Neural crest cell (in vitro differentiated cells): Measurements from ENCODE around the gene SUSD4. TPM values are rescaled to one million over a fixed set of nuclear protein-coding genes. Genes with fewer than 3 reads are reported as not detected.
A peak's percentile ranks its signal among the peaks of the same experiment; 100 is the strongest.

Experiments used
- DNase-seq: peaks from one replicate; pipeline ENCODE4 v3.0.0; 2021; ENCODE audit warnings: low read depth, mixed read lengths, low spot score
- H3K27ac Mint-ChIP-seq: one replicate; pipeline ENCODE4 v1.8.0; 2021; ENCODE audit warnings: mild to moderate bottlenecking, mixed read lengths; ENCODE audit not compliant: unreplicated experiment
- H3K27me3 Mint-ChIP-seq: 2 replicates; pipeline ENCODE4 v1.8.0; 2021; ENCODE audit warnings: low read depth, mild to moderate bottlenecking, mixed read lengths
- H3K36me3 Mint-ChIP-seq: 2 replicates; pipeline ENCODE4 v1.8.0; 2021; ENCODE audit warnings: low read depth, mild to moderate bottlenecking, mixed read lengths
- H3K4me1 Mint-ChIP-seq: 2 replicates; pipeline ENCODE4 v1.8.0; 2021; ENCODE audit warnings: mixed read lengths
- H3K4me3 Mint-ChIP-seq: one replicate; pipeline ENCODE4 v1.8.0; 2021; ENCODE audit warnings: mild to moderate bottlenecking, mixed read lengths
- H3K9me3 Mint-ChIP-seq: 2 replicates; pipeline ENCODE4 v1.8.0; 2021; ENCODE audit warnings: mixed read lengths
- CTCF ChIP-seq: fragments of 200-600 bp; sonication (generic); conservative IDR thresholded peaks from 2 replicates; pipeline ENCODE4 v1.5.0; 2021; ENCODE audit warnings: antibody characterized with exemption, mild to moderate bottlenecking
- total RNA-seq: library from RNA; stranded (reverse); gene quantifications from 2 replicates; pipeline ENCODE4 v1.2.1, GENCODE V29; 2021

SUSD4 gene
- total RNA-seq, 1 donor from 2014 or later, result 0.56 TPM

DNA sequence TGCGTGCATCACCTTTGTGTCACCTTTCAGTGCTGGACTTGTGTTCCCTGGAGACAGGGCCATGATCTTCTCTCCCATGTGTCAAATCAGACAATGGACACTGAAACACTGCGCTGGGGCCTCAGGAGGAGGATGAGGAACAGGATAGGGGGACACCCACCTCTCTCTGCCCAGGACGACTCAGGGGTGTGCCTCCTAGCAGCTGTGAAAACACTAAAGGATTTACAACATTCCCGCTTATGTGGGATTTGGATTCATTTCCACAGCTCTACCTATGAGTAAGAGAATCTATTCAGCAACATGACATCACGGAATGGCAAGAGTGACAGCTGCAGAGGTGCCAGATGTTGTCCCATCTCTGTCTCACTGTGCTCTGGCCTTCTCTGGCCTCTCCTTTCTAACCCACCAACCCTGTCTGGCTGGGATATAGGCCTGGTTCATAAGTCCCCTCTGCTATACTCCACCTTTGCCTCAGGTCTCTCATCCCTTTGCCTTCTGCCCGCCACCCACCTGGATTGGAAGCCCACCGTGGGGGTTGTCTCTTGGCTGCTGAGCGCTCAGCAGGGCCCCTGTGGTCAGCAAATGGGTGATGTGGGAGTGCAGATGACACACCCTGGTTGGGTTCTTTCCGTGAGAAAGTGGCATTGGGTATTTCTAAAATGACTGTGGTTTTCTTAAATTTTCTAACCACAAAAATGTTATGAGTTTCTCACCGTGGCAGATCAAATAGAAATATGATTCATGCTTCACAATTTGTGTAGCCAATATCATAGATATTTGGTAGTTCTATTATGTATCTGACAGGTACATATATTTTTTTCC, 173.9 kb downstream of the SUSD4 start:
- Mint-ChIP-seq H3K4me3 (no peak overlapping the region), H3K9me3 (no peaks in the 10 kb centered on the region), H3K36me3 (no peaks in the 10 kb centered on the region), H3K27ac (peak overlapping the region; percentile 72), H3K27me3 (peaks cover 32% of the 10 kb centered on the region), H3K4me1 (no peaks in the 10 kb centered on the region)
- no peak for DNase-seq
- no peak for TF ChIP-seq CTCF

DNA sequence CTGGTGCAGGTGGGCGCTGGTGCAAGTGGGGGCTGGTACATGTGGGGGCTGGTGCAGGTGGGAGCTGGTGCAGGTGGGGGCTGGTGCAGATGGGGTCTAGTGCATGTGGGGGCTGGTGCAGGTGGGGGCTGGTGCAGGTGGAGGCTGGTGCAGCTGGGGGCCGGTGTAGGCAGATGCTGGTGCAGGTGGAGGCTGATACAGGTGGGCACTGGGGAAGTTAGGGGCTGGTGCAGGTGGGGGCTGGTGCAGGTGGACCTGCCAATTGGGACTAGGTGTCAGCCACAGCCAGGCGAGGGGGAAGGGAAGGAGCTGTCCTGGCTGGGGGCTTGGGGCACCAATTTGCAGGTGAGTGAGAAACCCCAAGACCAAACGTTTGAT, 174.5 kb downstream of the SUSD4 start:
- no peak for DNase-seq
- H3K4me1 Mint-ChIP-seq, result no peaks in the 10 kb centered on the region
- H3K36me3 Mint-ChIP-seq, result no peaks in the 10 kb centered on the region
- TF ChIP-seq CTCF, result no peak
- peaks cover 35% of the 10 kb centered on the region for H3K27me3 Mint-ChIP-seq
- H3K4me3 Mint-ChIP-seq, result no peak overlapping the region
- H3K27ac Mint-ChIP-seq, result peak overlapping the region; percentile 72
- no peaks in the 10 kb centered on the region for H3K9me3 Mint-ChIP-seq

DNA sequence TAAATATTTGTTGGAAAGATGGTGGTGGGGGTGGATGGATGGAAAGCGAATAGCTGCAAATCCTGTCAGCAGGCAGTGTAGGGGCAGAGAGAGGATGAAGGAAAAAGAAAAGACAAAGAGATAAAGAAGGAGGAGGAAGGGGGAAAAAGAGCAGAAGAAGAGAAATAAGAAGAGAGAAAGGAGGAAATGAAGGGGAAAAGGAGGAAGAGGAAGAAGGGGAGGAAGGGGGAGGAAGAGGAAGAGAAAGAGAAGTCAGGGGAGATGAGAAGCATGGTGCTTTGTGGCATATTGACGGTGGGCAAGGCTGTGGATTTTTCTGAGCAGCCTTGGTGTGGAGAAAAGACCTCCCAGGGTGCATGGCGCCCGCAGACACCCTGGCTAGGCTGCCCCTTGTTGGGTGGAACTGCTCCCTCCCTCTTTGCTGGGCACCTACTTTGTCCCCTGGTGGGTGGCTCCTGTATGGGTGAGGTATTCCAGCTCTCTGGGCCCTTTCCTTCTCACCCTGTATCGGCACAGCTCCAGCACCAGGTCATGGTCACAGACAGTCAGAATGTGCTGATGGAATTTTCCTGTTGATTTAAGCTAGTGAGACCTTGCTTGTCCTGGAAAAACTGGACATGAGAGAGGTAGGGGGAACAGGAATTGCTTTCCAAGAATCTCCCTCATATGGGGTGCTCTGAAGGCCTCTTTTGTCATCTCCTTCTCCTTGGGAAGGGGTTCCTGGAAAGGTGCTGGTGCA, 175.2 kb downstream of the SUSD4 start:
- Mint-ChIP-seq H3K36me3 (no peaks in the 10 kb centered on the region), H3K4me1 (no peaks in the 10 kb centered on the region), H3K9me3 (no peaks in the 10 kb centered on the region), H3K27me3 (peaks cover 35% of the 10 kb centered on the region), H3K4me3 (no peak overlapping the region), H3K27ac (no peak overlapping the region)
- no peak for TF ChIP-seq CTCF
- no peak for DNase-seq

- Mint-ChIP-seq H3K4me3 (no peak overlapping the region), H3K36me3 (no peaks in the 10 kb centered on the region), H3K9me3 (no peaks in the 10 kb centered on the region), H3K27me3 (peaks cover 37% of the 10 kb centered on the region), H3K27ac (no peak overlapping the region), H3K4me1 (no peaks in the 10 kb centered on the region)
- DNase-seq, result no peak
- no peak for TF ChIP-seq CTCF
These were observed 177.2 kb downstream of the SUSD4 start for GRCh38 chr1:223186800-223187199.

DNA sequence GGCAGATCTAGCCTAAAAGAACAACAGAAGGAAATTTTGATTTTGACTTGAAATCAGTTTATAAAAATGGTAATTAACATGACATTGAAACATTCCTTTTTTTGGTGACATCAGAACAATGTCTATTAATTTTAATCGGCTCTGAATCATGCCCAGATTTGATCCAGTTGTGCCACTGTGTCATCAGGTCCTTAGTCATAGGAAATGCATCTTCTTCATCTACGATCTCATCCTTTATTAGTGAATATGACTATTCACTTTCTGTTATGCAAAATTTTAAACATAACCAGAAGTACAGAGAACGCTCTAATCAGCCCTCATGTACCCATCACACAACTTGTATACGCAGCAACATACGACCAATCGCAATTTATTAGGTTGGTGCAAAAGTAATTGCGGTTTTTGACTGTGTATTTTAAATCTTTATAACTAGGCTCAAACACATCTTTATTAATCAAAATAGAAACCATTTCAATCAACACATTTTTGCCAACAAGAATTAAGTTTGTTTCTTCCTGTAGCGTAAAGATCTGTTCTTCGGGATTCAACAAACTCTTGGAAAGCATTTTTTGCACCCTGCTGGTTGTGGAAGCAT, 180.6 kb downstream of the SUSD4 start:
- TF ChIP-seq CTCF, result no peak
- Mint-ChIP-seq H3K27me3 (peaks cover 34% of the 10 kb centered on the region), H3K4me1 (peaks cover 7% of the 10 kb centered on the region), H3K36me3 (no peaks in the 10 kb centered on the region), H3K4me3 (no peak overlapping the region), H3K27ac (no peak overlapping the region), H3K9me3 (no peaks in the 10 kb centered on the region)
- no peak for DNase-seq
